IMR-90 (cell line): ENCODE measurements around the gene PALM3. TPM values are rescaled to one million over a fixed set of nuclear protein-coding genes. Genes with fewer than 3 reads are reported as not detected.

ENCODE experiments used
- ATAC-seq: fragments of 200-7000 bp; cut with Tn5 transposase; 2 replicates; pipeline ENCODE4 v1.9.1; 2020; ENCODE audit warnings: low read depth, mild to moderate bottlenecking, moderate library complexity
- BruUV-seq: library from RNA; stranded (reverse); fragments of 400-500 nt; replicated peaks from 2 replicates; lab custom pipeline; 2021; lab: Mats Ljungman, UMichigan
- CTCF ChIA-PET: fragments of 300-600 bp; formaldehyde crosslinking; extraction: SDS; loops from one replicate; lab custom pipeline; 2021; ENCODE audit warnings: antibody characterized with exemption; lab: Yijun Ruan, JAX
- POLR2A ChIA-PET: fragments of 300-600 bp; sonication (Branson Sonifier 250); formaldehyde crosslinking; loops from one replicate; lab custom pipeline; 2022; ENCODE audit warnings: antibody characterized with exemption; ENCODE audit not compliant: unreplicated experiment; lab: Charles Lee
- DNase-seq: peaks from one replicate; pipeline ENCODE4 v3.0.0; 2013
- H2AFZ ChIP-seq: replicated peaks from 2 replicates; pipeline ENCODE3; 2013; ENCODE audit warnings: low read length, mild to moderate bottlenecking; ENCODE audit not compliant: poor library complexity
- H2AK5ac ChIP-seq: 2 replicates; pipeline ENCODE4 v1.6.1; 2013; ENCODE audit warnings: low read depth, low read length, inconsistent platforms
- H2AK9ac ChIP-seq: replicated peaks from 2 replicates; pipeline ENCODE3; 2013; ENCODE audit warnings: mild to moderate bottlenecking, low read depth, low read length, moderate library complexity; ENCODE audit not compliant: poor library complexity
- H2BK120ac ChIP-seq: 2 replicates; pipeline ENCODE4 v1.6.1; 2013; ENCODE audit warnings: low read depth, low read length, inconsistent platforms
- H2BK15ac ChIP-seq: 3 replicates; pipeline ENCODE4 v1.6.1; 2013; ENCODE audit warnings: low read depth, low read length, inconsistent platforms
- H2BK20ac ChIP-seq: 2 replicates; pipeline ENCODE4 v1.6.1; 2013; ENCODE audit warnings: low read depth, mild to moderate bottlenecking, inconsistent platforms, low read length, moderate library complexity
- H2BK5ac ChIP-seq: 2 replicates; pipeline ENCODE4 v1.6.1; 2013; ENCODE audit warnings: mild to moderate bottlenecking, low read depth, low read length, inconsistent platforms; ENCODE audit not compliant: poor library complexity, severe bottlenecking
- H3K14ac ChIP-seq: replicated peaks from 2 replicates; pipeline ENCODE4 v1.6.1; 2013; ENCODE audit warnings: low read depth, low read length, inconsistent platforms
- H3K18ac ChIP-seq: 2 replicates; pipeline ENCODE4 v1.6.1; 2013; ENCODE audit warnings: low read depth, low read length, control low read depth
- H3K23ac ChIP-seq: 2 replicates; pipeline ENCODE4 v1.6.1; 2013; ENCODE audit warnings: low read depth, low read length, inconsistent platforms
- H3K27ac ChIP-seq: 2 replicates; pipeline ENCODE4 v1.5.1; 2013; ENCODE audit warnings: mild to moderate bottlenecking, control low read depth, low read length; ENCODE audit not compliant: insufficient read depth
- H3K27me3 ChIP-seq: 2 replicates; pipeline ENCODE4 v1.6.1; 2013; ENCODE audit warnings: low read length; ENCODE audit not compliant: control insufficient read depth, insufficient read depth
- H3K36me3 ChIP-seq: 2 replicates; pipeline ENCODE4 v1.6.1; 2013; ENCODE audit warnings: low read length, mixed read lengths; ENCODE audit not compliant: control insufficient read depth, insufficient read depth
- H3K4ac ChIP-seq: 2 replicates; pipeline ENCODE4 v1.6.1; 2013; ENCODE audit warnings: low read depth, low read length, inconsistent platforms
- H3K4me1 ChIP-seq: 2 replicates; pipeline ENCODE4 v1.6.1; 2013; ENCODE audit warnings: low read length, mixed read lengths; ENCODE audit not compliant: control insufficient read depth, insufficient read depth
- H3K4me2 ChIP-seq: 2 replicates; pipeline ENCODE4 v1.6.1; 2013; ENCODE audit warnings: low read depth, mild to moderate bottlenecking, control low read depth, low read length, moderate library complexity
- H3K4me3 ChIP-seq: 2 replicates; pipeline ENCODE4 v1.5.1; 2013; ENCODE audit warnings: low read depth, mild to moderate bottlenecking, control low read depth, low read length, moderate library complexity; ENCODE audit not compliant: insufficient read depth
- H3K56ac ChIP-seq: 2 replicates; pipeline ENCODE4 v1.6.1; 2013; ENCODE audit warnings: low read length, inconsistent platforms; ENCODE audit not compliant: insufficient read depth; ENCODE audit errors: extremely low read depth
- H3K79me1 ChIP-seq, 2 experiments: 2 replicates each; pipeline ENCODE4 v1.6.1; 2013; ENCODE audit warnings: low read length in 2 of 2, inconsistent platforms in 1 of 2, low read depth in 1 of 2
- H3K9ac ChIP-seq: 2 replicates; pipeline ENCODE4 v1.6.1; 2013; ENCODE audit warnings: low read depth, low read length, control low read depth
- H3K9me1 ChIP-seq: 2 replicates; pipeline ENCODE4 v1.6.1; 2013; ENCODE audit warnings: low read length, inconsistent platforms; ENCODE audit not compliant: insufficient read depth
- H3K9me3 ChIP-seq: 2 replicates; pipeline ENCODE4 v1.6.1; 2013; ENCODE audit warnings: low read length; ENCODE audit not compliant: control insufficient read depth, insufficient read depth
- H4K20me1 ChIP-seq: 2 replicates; pipeline ENCODE4 v1.6.1; 2013; ENCODE audit warnings: low read length, inconsistent platforms; ENCODE audit not compliant: insufficient read depth
- H4K5ac ChIP-seq: 2 replicates; pipeline ENCODE4 v1.6.1; 2013; ENCODE audit warnings: mild to moderate bottlenecking, low read depth, low read length, control low read depth
- H4K8ac ChIP-seq, 2 experiments: 2 replicates each; pipeline ENCODE4 v1.6.1; 2013; ENCODE audit warnings: low read depth in 2 of 2, low read length in 2 of 2, control low read depth in 1 of 2, inconsistent platforms in 1 of 2
- H4K91ac ChIP-seq: 2 replicates; pipeline ENCODE4 v1.6.1; 2013; ENCODE audit warnings: low read depth, low read length, inconsistent platforms; ENCODE audit not compliant: insufficient read depth
- ELK1 ChIP-seq: fragments of 150-350 bp; IDR thresholded peaks from 2 replicates; pipeline ENCODE4 v1.6.1; 2016; ENCODE audit warnings: low read depth, mild to moderate bottlenecking, low read length, moderate library complexity, borderline replicate concordance
- RCOR1 ChIP-seq: IDR thresholded peaks from 2 replicates; pipeline ENCODE4 v1.6.1; 2012; ENCODE audit warnings: mild to moderate bottlenecking, low read length, improper control_type of control experiment; ENCODE audit not compliant: insufficient replicate concordance
- WGBS, 2 experiments: methylation state at CpG; one replicate each; pipeline versions ENCODE4 v1.1.5 to v1.1.7; 2013; ENCODE audit warnings: missing lambda C conversion rate in 2 of 2; ENCODE audit not compliant: insufficient read length in 1 of 2; ENCODE audit errors: extremely low coverage in 2 of 2; 5-methylcytosine and 5-hydroxymethylcytosine counted together
- dilution Hi-C: fragments of 300-500 bp; cut with HindIII; formaldehyde crosslinking; loops from one replicate; pipeline ENCODE4 v1.14.3; 2018; ENCODE audit warnings: low sequenced_read_pairs; ENCODE audit not compliant: unreplicated experiment
- in situ Hi-C: fragments of 300-500 bp; cut with MboI; formaldehyde crosslinking; loops from 3 replicates; pipeline ENCODE4 v1.14.3; 2019; ENCODE audit warnings: low sequenced_read_pairs, inconsistent platforms, mixed read lengths
- intact Hi-C: fragments of 100-400 bp; cut with micrococcal nuclease; formaldehyde crosslinking; loops from 2 replicates; pipeline ENCODE4 v1.10.0; 2022
- polyA plus RNA-seq, 3 experiments: library from polyadenylated mRNA; depleted of rRNA; stranded (reverse); fragments of >200 nt; gene quantifications; 2 replicates each; pipeline ENCODE4 v1.2.3, GENCODE V29; 2012; ENCODE audit warnings: low replicate concordance in 1 of 3
- total RNA-seq: library from RNA; depleted of rRNA; stranded (reverse); fragments of >200 nt; gene quantifications from 2 replicates; pipeline ENCODE4 v1.2.3, GENCODE V29; 2012

PALM3 gene
- total and polyA plus RNA-seq, 2 of the 4 experiments (the other 2 are of a cell fraction), result 0.18 to 0.84 TPM

- Histone ChIP-seq H3K4me1 (peaks cover 4% of the 10 kb centered on the region; the same call in 1 of the 2 replicates), H3K27ac (no peak overlapping the region), H3K9me3 (no peaks in the 10 kb centered on the region), H2BK20ac (no peak overlapping the region), H3K79me1 (peaks cover 5 to 40% of the 10 kb centered on the region in 2 experiments; a peak in 2 of 4 replicates), H4K20me1 (no peaks in the 10 kb centered on the region; the same call in 1 of the 2 replicates), H3K4ac (no peak overlapping the region), H2BK120ac (no peak overlapping the region), H3K27me3 (no peaks in the 10 kb centered on the region), H2BK15ac (no peak overlapping the region), H3K4me2 (no peak overlapping the region), H3K18ac (no peak overlapping the region), H2AK9ac (no peak overlapping the region), H3K4me3 (no peak overlapping the region), H3K9me1 (0 out of 2 replicates have a peak, but pooled peaks cover under 1% of the 10 kb centered on the region), H4K91ac (no peak overlapping the region), H3K23ac (no peak overlapping the region), H3K14ac (no peak overlapping the region), H4K5ac (no peak overlapping the region), H2BK5ac (no peak overlapping the region), H2AFZ (no peak overlapping the region), H3K36me3 (peaks cover 17% of the 10 kb centered on the region), H3K56ac (no peak overlapping the region), H2AK5ac (no peak overlapping the region), H3K9ac (no peak overlapping the region), H4K8ac (no peak overlapping the region)
- ATAC-seq, result no peak
- BruUV-seq, result no TSS peak
- ChIA-PET POLR2A (no interaction called here), CTCF (no interaction called here)
- 96% methylated on average over 15 of the region's 23 CpGs; no CpG with 5 or more reads in 1 of the 2 experiments for whole genome bisulfite sequencing, 2 experiments
- in situ Hi-C loops (no loop called here), intact Hi-C loops (no loop called here), dilution Hi-C loops (no loop called here)
- no peak for DNase-seq
- TF ChIP-seq ELK1 (no peak), RCOR1 (peak; percentile 21)
These were observed 45.9 kb upstream of the PALM3 start for GRCh38 chr19:14107581-14108461.
